PC-3 (cell line): ENCODE measurements around the gene PIEZO2.

Experiments
- CTCF ChIP-seq: fragments of 300-600 bp; sonication (generic); conservative IDR thresholded peaks from 2 replicates; pipeline ENCODE4 v1.5.1; 2017; ENCODE audit warnings: antibody characterized with exemption, low read depth, mild to moderate bottlenecking, low read length
- EZH2 ChIP-seq: fragments of 300-600 bp; sonication (generic); IDR thresholded peaks from one replicate; pipeline ENCODE4 v1.6.1; 2017; ENCODE audit warnings: antibody characterized with exemption, mild to moderate bottlenecking, low read length; ENCODE audit not compliant: unreplicated experiment

- TF ChIP-seq CTCF = no peak
- no peak for TF ChIP-seq EZH2
Observed at GRCh38 chr18:10798727-10799550, 350.4 kb downstream of the PIEZO2 start.
